Measurements from ENCODE around the gene ARHGEF17.

- TF ChIP-seq CTCF (IDR thresholded peaks at IDR 0.05; ENCODE audit: low read depth, low read length, missing input control), result no peak
- no peak for TF ChIP-seq RAD21 (IDR thresholded peaks at IDR 0.05)
- TF ChIP-seq MAX (IDR thresholded peaks at IDR 0.05), result no peak
- no peak for TF ChIP-seq YY1 (IDR thresholded peaks at IDR 0.05)
- TF ChIP-seq HNF4A (conservative IDR thresholded peaks at IDR 0.05), result no peak
- no peak for TF ChIP-seq FOXA1 (IDR thresholded peaks at IDR 0.05)
- no peak for TF ChIP-seq JUND (IDR thresholded peaks at IDR 0.05)
- TF ChIP-seq TAF1 (conservative IDR thresholded peaks at IDR 0.05), result no peak
These were observed 6.3 kb downstream of the ARHGEF17 start for GRCh38 chr11:73314117-73314961.

All from liver (tissue), 3 donors.